HepG2 (cell line): ENCODE measurements around the gene MDH1. TPM values are rescaled to one million over a fixed set of nuclear protein-coding genes. Genes with fewer than 3 reads are reported as not detected.

Source experiments
- ATAC-seq: fragments of 200-7000 bp; cut with Tn5 transposase; 3 replicates; pipeline ENCODE4 v1.9.1; 2020; ENCODE audit warnings: mild to moderate bottlenecking, moderate library complexity
- BruUV-seq: library from RNA; stranded (reverse); fragments of 400-500 nt; replicated peaks from 2 replicates; lab custom pipeline; 2021; lab: Mats Ljungman, UMichigan
- CTCF ChIA-PET: fragments of 300-600 bp; formaldehyde crosslinking; extraction: SDS; loops from one replicate; lab custom pipeline; 2021; ENCODE audit warnings: low total read pairs, inconsistent platforms, low intra/inter-chr PET ratio; lab: Yijun Ruan, JAX
- POLR2A ChIA-PET: fragments of 350-600 bp; sonication (Branson Sonifier 250); formaldehyde crosslinking; loops from one replicate; lab custom pipeline; 2020; ENCODE audit warnings: antibody characterized with exemption, inconsistent platforms; lab: Yijun Ruan, JAX
- DNase-seq: peaks from one replicate; pipeline ENCODE4 v3.0.0-alpha.2; 2015; ENCODE audit warnings: low spot score
- FAIRE-seq: peaks from 3 replicates; lab custom pipeline; 2011; peaks lifted over from hg19 to GRCh38; lab: Jason Lieb, UNC
- H2AFZ ChIP-seq: one replicate; pipeline ENCODE4 v1.6.1; 2011; ENCODE audit warnings: low read length, inconsistent platforms
- H3K27ac ChIP-seq: fragments of 300-600 bp; 3 replicates; pipeline ENCODE4 v1.8.0; 2011; ENCODE audit warnings: mixed run types, mild to moderate bottlenecking, mixed read lengths, low read length, inconsistent platforms; ENCODE audit not compliant: insufficient read depth; ENCODE audit errors: extremely low read length
- H3K27me3 ChIP-seq, 2 experiments: fragments of 200-600 bp in 1 of 2; 2 replicates in 1 of 2; 3 replicates in 1 of 2; pipeline versions ENCODE4 v1.6.0 to v1.8.0; 2011; ENCODE audit warnings: low read length in 2 of 2, mild to moderate bottlenecking in 2 of 2, moderate library complexity in 2 of 2, inconsistent platforms in 1 of 2; ENCODE audit not compliant: insufficient read depth in 2 of 2, control insufficient read depth in 1 of 2
- H3K36me3 ChIP-seq, 2 experiments: fragments of 200-600 bp in 1 of 2; replicated peaks in 1 of 2; 2 replicates in 1 of 2; 3 replicates in 1 of 2; pipeline versions ENCODE4 v1.5.1 to v1.8.0; 2011; ENCODE audit warnings: low read length in 2 of 2, inconsistent platforms in 1 of 2; ENCODE audit not compliant: insufficient read depth in 2 of 2, control insufficient read depth in 1 of 2
- H3K4me1 ChIP-seq: 2 replicates; pipeline ENCODE4 v1.5.1; 2012; ENCODE audit warnings: low read length, inconsistent platforms; ENCODE audit not compliant: insufficient read depth
- H3K4me2 ChIP-seq: 2 replicates; pipeline ENCODE4 v1.6.0; 2011; ENCODE audit warnings: low read depth, low read length, inconsistent platforms
- H3K4me3 ChIP-seq, 3 experiments: fragments of 200-600 bp in 1 of 3; sonication (generic), shearing (Covaris generic) in 1 of 3; replicated peaks in 1 of 3; 2 replicates each; pipeline ENCODE4 v1.5.1; 2011 to 2016; ENCODE audit warnings: low read length in 3 of 3, inconsistent platforms in 2 of 3, low read depth in 2 of 3, mild to moderate bottlenecking in 2 of 3, control low read depth in 1 of 3, mixed read lengths in 1 of 3; ENCODE audit not compliant: insufficient read depth in 1 of 3
- H3K79me2 ChIP-seq: one replicate; pipeline ENCODE4 v1.6.1; 2011; ENCODE audit warnings: low read length, inconsistent platforms; ENCODE audit not compliant: insufficient read depth
- H3K9ac ChIP-seq: 2 replicates; pipeline ENCODE4 v1.6.0; 2011; ENCODE audit warnings: mild to moderate bottlenecking, low read depth, low read length, inconsistent platforms; ENCODE audit not compliant: insufficient read depth
- H3K9me3 ChIP-seq: 2 replicates; pipeline ENCODE4 v1.5.1; 2012; ENCODE audit warnings: mild to moderate bottlenecking, low read length
- H4K20me1 ChIP-seq: 2 replicates; pipeline ENCODE4 v1.6.0; 2011; ENCODE audit warnings: inconsistent platforms, mild to moderate bottlenecking, low read length, moderate library complexity; ENCODE audit not compliant: insufficient read depth
- CBFB ChIP-seq: sonication (generic); formaldehyde crosslinking; IDR thresholded peaks from 2 replicates; pipeline ENCODE4 v1.4.0; 2020; ENCODE audit warnings: missing genetic modification reagents
- CTCF ChIP-seq: sonication (generic); formaldehyde crosslinking; IDR thresholded peaks from 2 replicates; pipeline ENCODE4 v1.5.0; 2020; ENCODE audit warnings: mild to moderate bottlenecking, missing genetic modification reagents, moderate library complexity
- EEA1 ChIP-seq: sonication (generic); formaldehyde crosslinking; IDR thresholded peaks from 2 replicates; pipeline ENCODE4 v1.5.1; 2020; ENCODE audit warnings: mild to moderate bottlenecking, missing genetic modification reagents, borderline replicate concordance
- FOSL1 ChIP-seq: sonication (generic); formaldehyde crosslinking; IDR thresholded peaks from 2 replicates; pipeline ENCODE4 v1.9.0; 2021; ENCODE audit warnings: missing genetic modification reagents, borderline replicate concordance
- GATAD1 ChIP-seq: IDR thresholded peaks from 2 replicates; pipeline ENCODE4 v1.6.1; 2016; ENCODE audit warnings: missing genetic modification reagents, missing compliant biosample characterization
- NCOA5 ChIP-seq: sonication (generic); formaldehyde crosslinking; IDR thresholded peaks from 2 replicates; pipeline ENCODE4 v1.4.0; 2020; ENCODE audit warnings: missing genetic modification reagents
- NRL ChIP-seq: sonication (generic); formaldehyde crosslinking; IDR thresholded peaks from 2 replicates; pipeline ENCODE4 v1.5.0; 2020; ENCODE audit warnings: missing genetic modification reagents, mild to moderate bottlenecking, moderate library complexity, borderline replicate concordance
- SMC3 ChIP-seq: IDR thresholded peaks from 2 replicates; pipeline ENCODE4 v1.6.1; 2011; ENCODE audit warnings: low read length, improper control_type of control experiment
- TBL1XR1 ChIP-seq: fragments of 150-350 bp; IDR thresholded peaks from 2 replicates; pipeline ENCODE4 v1.6.1; 2014; ENCODE audit warnings: borderline replicate concordance, low read length; ENCODE audit not compliant: partially characterized antibody
- TFAP4 ChIP-seq: sonication (generic); IDR thresholded peaks from 2 replicates; pipeline ENCODE4 v1.6.1; 2016; ENCODE audit warnings: low read depth, borderline replicate concordance
- ZNF670 ChIP-seq: sonication (generic); formaldehyde crosslinking; IDR thresholded peaks from 2 replicates; pipeline ENCODE4 v1.8.0; 2022; ENCODE audit warnings: mild to moderate bottlenecking, missing genetic modification reagents, borderline replicate concordance
- ZNF674 ChIP-seq: sonication (generic); formaldehyde crosslinking; IDR thresholded peaks from 2 replicates; pipeline ENCODE4 v1.5.0; 2020; ENCODE audit warnings: low read depth, mild to moderate bottlenecking, missing genetic modification reagents
- WGBS: methylation state at CpG from one replicate; pipeline ENCODE4 v1.1.6; 2017; ENCODE audit warnings: low lambda C conversion rate; 5-methylcytosine and 5-hydroxymethylcytosine counted together
- in situ Hi-C: cut with HindIII; loops from 2 replicates; pipeline ENCODE4 v1.10.0; 2017; ENCODE audit warnings: low pct_unique_long_range_greater_than_20kb; ENCODE audit not compliant: extremely low pct_ligation_motif_present
- intact Hi-C: fragments of 100-400 bp; cut with micrococcal nuclease; formaldehyde crosslinking; loops from one replicate; pipeline ENCODE4 v1.10.0; 2022; ENCODE audit not compliant: unreplicated experiment
- polyA plus RNA-seq, 8 experiments: library from polyadenylated mRNA; depleted of rRNA in 3 of 8; stranded (reverse) in 7 of 8; unstranded in 1 of 8; fragments of >200 nt; fragmentation: Illumina TruSeq in 4 of 8; extraction: Trizol in 4 of 8; gene quantifications; 2 replicates each; pipeline versions ENCODE4 v1.2.1 to v1.2.3, GENCODE V29; 2011 to 2016; ENCODE audit warnings: low read depth in 4 of 8, missing spikeins in 1 of 8, mixed read lengths in 1 of 8; ENCODE audit not compliant: insufficient read depth in 1 of 8
- total RNA-seq, 5 experiments: library from RNA; depleted of rRNA; stranded (reverse); fragments of >200 nt; fragmentation: Illumina TruSeq; extraction: Trizol; gene quantifications; 2 replicates each; pipeline ENCODE4 v1.2.3, GENCODE V29; 2016; ENCODE audit warnings: low read depth in 1 of 5
- TF ChIP-seq, protein P1 (sequence below), 2 experiments: sonication (generic) in 1 of 2; formaldehyde crosslinking in 1 of 2; IDR thresholded peaks; 2 replicates each; pipeline versions ENCODE4 v1.4.0 to v1.6.1; 2016 to 2020; ENCODE audit warnings: borderline replicate concordance in 1 of 2, low read depth in 1 of 2, mild to moderate bottlenecking in 1 of 2, missing genetic modification reagents in 1 of 2
- TF ChIP-seq, protein P2 (sequence below): sonication (generic); formaldehyde crosslinking; IDR thresholded peaks from 2 replicates; pipeline ENCODE4 v1.4.0; 2020; ENCODE audit warnings: missing genetic modification reagents

Gene MDH1
- total and polyA plus RNA-seq, 2 of the 13 experiments (the other 11 are each of a cell fraction or from before 2014, with no cell fraction given), result 293 to 415 TPM

DNA sequence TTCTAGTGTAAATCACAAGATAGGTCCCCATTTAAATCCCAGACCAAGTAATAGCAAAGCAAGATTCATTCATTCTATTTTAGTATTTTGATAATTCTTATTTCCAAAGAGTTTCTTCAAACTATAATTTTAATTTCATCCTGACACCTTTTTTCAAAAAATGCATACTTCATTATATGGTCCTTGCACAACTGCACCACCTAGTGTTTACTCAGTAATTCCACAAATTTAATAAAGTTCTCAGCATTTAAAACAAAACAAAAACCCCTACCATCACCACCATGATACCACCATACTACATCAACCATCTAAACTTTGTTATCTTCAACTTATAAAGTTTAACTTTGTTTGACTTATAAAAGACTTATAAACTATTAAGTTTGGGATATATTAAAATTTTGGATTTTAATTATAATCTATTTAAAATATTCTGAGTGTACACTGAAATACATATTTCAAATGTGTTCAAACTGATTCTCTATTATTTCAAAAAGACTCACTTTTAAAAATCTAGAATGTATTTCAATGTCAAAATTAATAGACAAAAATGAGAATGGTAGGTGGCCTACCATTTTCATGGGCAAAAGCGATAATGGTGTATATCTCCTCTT lies 44.6 kb upstream of the MDH1 start (continued):
- TF ChIP-seq CTCF (CRISPR knock-in tag) (peak; percentile 46), ZNF674 (CRISPR knock-in tag) (no peak)
- TF ChIP-seq, all 625 proteins: peak for 3

DNA sequence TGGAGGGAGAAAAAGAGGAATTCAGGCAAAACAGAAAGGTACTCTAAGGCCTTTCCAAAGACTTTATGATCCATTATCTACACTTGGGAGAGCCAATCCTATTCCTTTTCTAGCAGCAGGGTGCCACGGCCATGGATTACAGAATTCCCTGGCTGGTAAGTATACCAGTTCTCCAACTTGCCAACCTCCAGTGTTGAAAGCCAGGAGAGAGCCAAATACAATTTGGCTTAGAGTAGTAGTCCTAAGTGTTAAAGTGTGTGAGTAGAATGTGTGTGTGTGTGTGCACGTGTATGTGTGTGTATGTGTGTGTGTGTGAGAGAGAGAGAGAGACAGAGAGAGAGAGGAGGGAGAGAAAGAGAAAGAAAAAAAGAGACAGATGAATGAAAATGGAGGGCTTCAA lies 43.7 kb upstream of the MDH1 start:
- no peak overlapping the region for H3K9ac ChIP-seq
- DNase-seq (no peak), ATAC-seq (no peak), FAIRE-seq (no peak)
- 80% methylated on average over 2 of the region's 2 CpGs for WGBS
- H3K27me3 ChIP-seq, result no peaks in the 10 kb centered on the region
- H2AFZ ChIP-seq, result no peak overlapping the region
- H3K9me3 ChIP-seq, result no peaks in the 10 kb centered on the region
- no peak overlapping the region for H3K4me3 ChIP-seq
- POLR2A ChIA-PET, result no interaction called here
- BruUV-seq, result no TSS peak
- H3K4me2 ChIP-seq, result no peak overlapping the region
- in situ Hi-C loops, result no loop called here
- CTCF ChIA-PET, result no interaction called here
- no peak overlapping the region for H3K27ac ChIP-seq
- H3K79me2 ChIP-seq, result no peaks in the 10 kb centered on the region
- H3K4me1 ChIP-seq, result no peaks in the 10 kb centered on the region
- no peaks in the 10 kb centered on the region for H3K36me3 ChIP-seq
- intact Hi-C loops, result no loop called here
- H4K20me1 ChIP-seq, result no peaks in the 10 kb centered on the region
- TF ChIP-seq NRL (CRISPR knock-in tag) (no peak), EEA1 (CRISPR knock-in tag) (no peak), SMC3 (no peak), TBL1XR1 (no peak), FOSL1 (CRISPR knock-in tag) (no peak), NCOA5 (no peak), CBFB (no peak), TFAP4 (no peak), GATAD1 (CRISPR knock-in tag) (no peak), ZNF670 (CRISPR knock-in tag) (no peak)
- TF ChIP-seq, protein P1, sequence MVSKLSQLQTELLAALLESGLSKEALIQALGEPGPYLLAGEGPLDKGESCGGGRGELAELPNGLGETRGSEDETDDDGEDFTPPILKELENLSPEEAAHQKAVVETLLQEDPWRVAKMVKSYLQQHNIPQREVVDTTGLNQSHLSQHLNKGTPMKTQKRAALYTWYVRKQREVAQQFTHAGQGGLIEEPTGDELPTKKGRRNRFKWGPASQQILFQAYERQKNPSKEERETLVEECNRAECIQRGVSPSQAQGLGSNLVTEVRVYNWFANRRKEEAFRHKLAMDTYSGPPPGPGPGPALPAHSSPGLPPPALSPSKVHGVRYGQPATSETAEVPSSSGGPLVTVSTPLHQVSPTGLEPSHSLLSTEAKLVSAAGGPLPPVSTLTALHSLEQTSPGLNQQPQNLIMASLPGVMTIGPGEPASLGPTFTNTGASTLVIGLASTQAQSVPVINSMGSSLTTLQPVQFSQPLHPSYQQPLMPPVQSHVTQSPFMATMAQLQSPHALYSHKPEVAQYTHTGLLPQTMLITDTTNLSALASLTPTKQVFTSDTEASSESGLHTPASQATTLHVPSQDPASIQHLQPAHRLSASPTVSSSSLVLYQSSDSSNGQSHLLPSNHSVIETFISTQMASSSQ (IDR thresholded peaks at IDR 0.05; ENCODE audit: low read depth), result no peak
- TF ChIP-seq, protein P1 (CRISPR knock-in tag; IDR thresholded peaks at IDR 0.05; ENCODE audit: borderline replicate concordance), result no peak
- TF ChIP-seq, protein P2, sequence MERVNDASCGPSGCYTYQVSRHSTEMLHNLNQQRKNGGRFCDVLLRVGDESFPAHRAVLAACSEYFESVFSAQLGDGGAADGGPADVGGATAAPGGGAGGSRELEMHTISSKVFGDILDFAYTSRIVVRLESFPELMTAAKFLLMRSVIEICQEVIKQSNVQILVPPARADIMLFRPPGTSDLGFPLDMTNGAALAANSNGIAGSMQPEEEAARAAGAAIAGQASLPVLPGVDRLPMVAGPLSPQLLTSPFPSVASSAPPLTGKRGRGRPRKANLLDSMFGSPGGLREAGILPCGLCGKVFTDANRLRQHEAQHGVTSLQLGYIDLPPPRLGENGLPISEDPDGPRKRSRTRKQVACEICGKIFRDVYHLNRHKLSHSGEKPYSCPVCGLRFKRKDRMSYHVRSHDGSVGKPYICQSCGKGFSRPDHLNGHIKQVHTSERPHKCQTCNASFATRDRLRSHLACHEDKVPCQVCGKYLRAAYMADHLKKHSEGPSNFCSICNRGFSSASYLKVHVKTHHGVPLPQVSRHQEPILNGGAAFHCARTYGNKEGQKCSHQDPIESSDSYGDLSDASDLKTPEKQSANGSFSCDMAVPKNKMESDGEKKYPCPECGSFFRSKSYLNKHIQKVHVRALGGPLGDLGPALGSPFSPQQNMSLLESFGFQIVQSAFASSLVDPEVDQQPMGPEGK (CRISPR knock-in tag), result no peak
